Measurements from ENCODE around the gene ZNF488. TPM values are rescaled to one million over a fixed set of nuclear protein-coding genes. Genes with fewer than 3 reads are reported as not detected.

Gene ZNF488, protein sequence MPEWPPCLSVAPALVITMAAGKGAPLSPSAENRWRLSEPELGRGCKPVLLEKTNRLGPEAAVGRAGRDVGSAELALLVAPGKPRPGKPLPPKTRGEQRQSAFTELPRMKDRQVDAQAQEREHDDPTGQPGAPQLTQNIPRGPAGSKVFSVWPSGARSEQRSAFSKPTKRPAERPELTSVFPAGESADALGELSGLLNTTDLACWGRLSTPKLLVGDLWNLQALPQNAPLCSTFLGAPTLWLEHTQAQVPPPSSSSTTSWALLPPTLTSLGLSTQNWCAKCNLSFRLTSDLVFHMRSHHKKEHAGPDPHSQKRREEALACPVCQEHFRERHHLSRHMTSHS
- 0.18 and 0.41 TPM in 2 replicates for total RNA-seq (ENCODE audit: low replicate concordance)

DNA sequence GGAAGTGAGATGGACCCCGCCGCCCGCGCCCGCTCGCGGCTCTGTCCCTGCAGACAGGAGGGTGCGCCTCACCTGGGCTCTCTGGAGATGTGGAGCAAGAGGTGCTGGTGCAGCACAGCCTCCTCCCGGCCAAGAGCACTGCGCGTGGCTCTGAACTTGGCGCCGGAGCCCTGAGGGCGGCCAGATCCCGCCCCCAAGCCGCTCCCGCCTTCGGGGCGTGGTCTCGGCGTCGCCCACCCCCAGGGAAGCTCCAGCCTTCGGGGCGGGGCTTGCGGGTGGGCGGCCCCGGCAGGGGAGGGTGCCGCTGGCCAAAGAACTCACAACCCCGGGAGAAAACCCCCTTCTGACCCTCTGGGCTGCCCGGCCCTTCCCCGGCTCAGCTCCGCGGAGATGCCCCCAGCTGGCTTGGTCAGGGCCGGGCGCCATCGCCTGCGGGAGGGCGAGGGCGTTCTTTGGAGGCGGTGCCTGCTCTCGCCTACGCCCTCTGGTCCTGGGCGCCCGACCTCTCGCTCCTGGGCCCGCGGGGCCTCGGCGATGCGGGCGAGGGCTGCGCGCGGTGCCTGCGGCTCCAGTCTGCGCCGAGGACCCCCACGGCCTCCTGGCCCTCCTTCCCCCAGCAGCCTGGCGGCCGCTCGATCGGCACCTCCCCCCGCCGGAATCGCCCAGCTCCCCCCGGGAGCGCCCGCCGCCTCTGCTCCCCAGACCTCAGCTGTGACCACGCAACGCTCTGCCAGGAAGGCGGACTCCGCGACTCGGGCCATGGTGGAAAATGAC is at the start of gene ZNF488:
ZNF488 (minus strand) TSS at position 146 of the 774 bp plus-strand sequence. CDS start 15,464 bp downstream, outside the sequence.
- DNase-seq (ENCODE audit: low read depth): peak; percentile 66
- TF ChIP-seq, protein P1, sequence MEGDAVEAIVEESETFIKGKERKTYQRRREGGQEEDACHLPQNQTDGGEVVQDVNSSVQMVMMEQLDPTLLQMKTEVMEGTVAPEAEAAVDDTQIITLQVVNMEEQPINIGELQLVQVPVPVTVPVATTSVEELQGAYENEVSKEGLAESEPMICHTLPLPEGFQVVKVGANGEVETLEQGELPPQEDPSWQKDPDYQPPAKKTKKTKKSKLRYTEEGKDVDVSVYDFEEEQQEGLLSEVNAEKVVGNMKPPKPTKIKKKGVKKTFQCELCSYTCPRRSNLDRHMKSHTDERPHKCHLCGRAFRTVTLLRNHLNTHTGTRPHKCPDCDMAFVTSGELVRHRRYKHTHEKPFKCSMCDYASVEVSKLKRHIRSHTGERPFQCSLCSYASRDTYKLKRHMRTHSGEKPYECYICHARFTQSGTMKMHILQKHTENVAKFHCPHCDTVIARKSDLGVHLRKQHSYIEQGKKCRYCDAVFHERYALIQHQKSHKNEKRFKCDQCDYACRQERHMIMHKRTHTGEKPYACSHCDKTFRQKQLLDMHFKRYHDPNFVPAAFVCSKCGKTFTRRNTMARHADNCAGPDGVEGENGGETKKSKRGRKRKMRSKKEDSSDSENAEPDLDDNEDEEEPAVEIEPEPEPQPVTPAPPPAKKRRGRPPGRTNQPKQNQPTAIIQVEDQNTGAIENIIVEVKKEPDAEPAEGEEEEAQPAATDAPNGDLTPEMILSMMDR (IDR thresholded peaks at IDR 0.05; ENCODE audit: insufficient read depth, low read length): no peak
- H3K4me3 ChIP-seq (ENCODE audit: low read depth, low read length): peak within 1 kb of the TSS; percentile 74

DNA sequence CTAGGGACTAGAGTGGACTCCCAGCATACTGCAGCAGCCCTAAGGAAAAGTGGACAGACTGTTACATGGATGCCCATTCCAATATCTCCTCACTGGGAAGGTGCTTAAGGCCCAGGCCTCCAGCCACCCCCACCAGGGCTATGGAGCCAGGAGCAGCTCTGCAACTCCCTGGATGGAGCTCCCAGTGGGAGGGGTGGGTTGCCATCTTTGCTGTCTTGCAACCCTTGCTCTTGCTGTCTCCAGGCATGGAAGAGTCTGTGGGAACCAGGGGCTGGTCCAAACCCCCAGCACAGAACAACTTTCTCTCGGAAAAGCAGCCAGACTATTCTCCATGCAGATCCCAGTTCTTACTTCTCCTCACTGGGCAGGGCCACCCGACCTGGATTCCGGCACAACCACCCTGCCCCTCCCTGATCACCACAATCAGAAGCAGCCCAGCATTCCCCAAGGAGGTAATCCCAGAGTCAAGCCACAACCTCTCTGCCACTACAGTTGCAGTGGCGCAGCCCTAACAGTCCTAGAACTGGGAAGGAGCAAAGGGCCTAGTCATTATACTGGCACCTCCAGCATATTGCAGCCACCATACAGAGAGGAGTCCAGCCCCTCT is 41.8 kb upstream of the ZNF488 start:
- TF ChIP-seq, protein P1 (IDR thresholded peaks at IDR 0.05; ENCODE audit: insufficient read depth, low read length): no peak
- no peak for DNase-seq (ENCODE audit: low read depth)

DNA sequence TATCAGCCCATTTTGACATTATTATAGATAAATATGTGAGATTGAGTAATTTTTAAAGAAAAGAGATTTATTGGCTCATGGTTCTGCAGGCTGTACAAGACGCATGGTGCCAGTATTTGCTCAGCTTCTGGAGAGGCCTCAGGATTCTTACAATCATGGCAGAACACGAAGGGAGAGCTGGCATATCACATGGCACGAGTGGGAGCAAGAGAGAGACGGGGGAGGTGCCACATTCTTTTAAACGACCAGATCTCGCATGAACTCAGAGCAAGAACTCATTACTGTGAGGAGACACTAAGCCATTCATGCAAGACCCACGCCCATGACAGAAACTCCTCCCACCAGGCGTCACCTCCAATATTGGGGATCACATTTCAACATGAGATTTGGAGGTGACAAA is 40.1 kb upstream of the ZNF488 start:
- TF ChIP-seq, protein P1 (IDR thresholded peaks at IDR 0.05; ENCODE audit: insufficient read depth, low read length): no peak
- H3K4me3 ChIP-seq (ENCODE audit: low read depth, low read length): no peak overlapping the region
- no peak for DNase-seq (ENCODE audit: low read depth)

More for the DNA sequence above, 41.8 kb upstream of the ZNF488 start:
- H3K4me3 ChIP-seq (ENCODE audit: low read depth, low read length): no peak overlapping the region

DNA sequence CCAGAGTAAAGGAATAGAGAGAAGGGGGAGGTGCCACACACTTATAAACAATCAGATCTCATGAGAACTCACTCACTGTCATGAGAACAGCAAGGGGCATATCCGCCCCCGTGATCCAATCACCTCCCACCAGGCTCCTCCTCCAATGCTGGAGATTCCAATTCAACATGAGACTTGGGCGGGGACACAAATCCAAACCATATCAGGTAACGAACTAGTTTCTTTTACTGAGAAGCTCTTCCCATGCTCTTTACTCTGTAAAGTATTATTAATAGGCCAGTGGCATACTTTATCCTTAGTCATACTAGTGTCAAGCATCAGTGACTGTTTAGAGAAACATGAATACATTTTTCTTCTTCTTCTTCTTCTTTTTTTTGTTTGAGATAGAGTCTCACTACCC is 39.4 kb upstream of the ZNF488 start:
- H3K4me3 ChIP-seq (ENCODE audit: low read depth, low read length): no peak overlapping the region
- TF ChIP-seq, protein P1 (IDR thresholded peaks at IDR 0.05; ENCODE audit: insufficient read depth, low read length): no peak
- no peak for DNase-seq (ENCODE audit: low read depth)

DNA sequence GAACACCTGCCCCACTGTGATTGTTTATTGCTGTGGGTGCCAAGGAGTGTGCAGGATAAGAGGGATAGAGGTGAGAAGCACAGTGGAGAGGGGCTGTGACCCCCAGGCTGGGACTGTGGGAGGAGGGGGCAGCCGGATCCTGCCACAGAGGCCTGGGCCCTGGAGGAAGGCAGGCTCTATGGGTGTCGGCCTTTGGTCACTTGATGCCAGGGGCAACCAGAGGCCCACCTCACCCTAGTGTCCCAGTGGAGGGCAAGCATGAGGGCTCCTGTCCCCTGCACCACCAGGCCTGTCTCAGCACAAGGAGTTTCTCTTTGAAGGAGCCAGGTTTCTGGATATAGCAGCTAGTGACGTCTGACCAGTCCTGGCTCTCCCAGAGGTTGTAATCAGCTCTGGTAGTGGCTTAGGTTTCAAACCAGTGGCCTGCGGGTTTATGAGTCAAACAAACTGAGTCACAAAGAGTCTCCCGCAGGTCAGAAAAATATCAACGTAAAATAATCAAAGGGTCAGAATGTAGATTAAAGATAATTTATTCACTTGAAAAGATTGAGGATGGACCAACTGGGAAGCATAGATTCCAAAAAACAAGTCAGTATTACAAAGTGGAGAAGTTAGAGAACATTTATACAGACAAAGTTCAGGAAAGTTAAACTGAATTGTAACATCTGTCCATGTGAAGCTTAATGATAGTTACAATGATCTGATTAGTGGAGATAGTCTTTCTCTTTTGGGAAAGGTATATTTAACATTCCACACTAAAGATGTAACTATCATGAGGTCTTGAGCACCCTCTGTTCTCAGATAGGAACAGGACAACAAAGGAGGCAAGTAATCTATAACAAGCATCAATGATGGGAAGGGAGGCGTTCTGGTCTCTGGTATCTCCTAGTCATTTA is 37.2 kb upstream of the ZNF488 start:
- DNase-seq (ENCODE audit: low read depth): peak; percentile 81
- no peak overlapping the region for H3K4me3 ChIP-seq (ENCODE audit: low read depth, low read length)
- TF ChIP-seq, protein P1 (IDR thresholded peaks at IDR 0.05; ENCODE audit: insufficient read depth, low read length): no peak
